SH-SY5Y (cell line): ENCODE results near the gene SHISA7.

Experiments
- GATA2 ChIP-seq: IDR thresholded peaks from 2 replicates; pipeline ENCODE4 v1.6.1; 2011; ENCODE audit warnings: mild to moderate bottlenecking, low read depth, low read length
- GATA3 ChIP-seq: IDR thresholded peaks from 2 replicates; pipeline ENCODE4 v1.6.1; 2011; ENCODE audit warnings: low read depth, mild to moderate bottlenecking, low read length, moderate library complexity

SHISA7 gene

GRCh38 chr19:55387736-55388497 is 55.2 kb downstream of the SHISA7 start:
- TF ChIP-seq GATA2: no peak
- TF ChIP-seq GATA3: no peak

- TF ChIP-seq GATA2 (no peak), GATA3 (no peak)
Observed at GRCh38 chr19:55386493-55386971, 56.6 kb downstream of the SHISA7 start.

- TF ChIP-seq GATA2 (no peak), GATA3 (no peak)
Observed at GRCh38 chr19:55385724-55386492, 57.2 kb downstream of the SHISA7 start, which contains the start of gene RPL28. RPL28 (plus strand) TSS chr19:55385932; CDS start chr19:55386358, 426 bp downstream.

- TF ChIP-seq GATA2: no peak
- TF ChIP-seq GATA3: no peak
Observed at GRCh38 chr19:55384920-55385723, 58.0 kb downstream of the SHISA7 start.

- no peak for TF ChIP-seq GATA2
Observed at GRCh38 chr19:55384131-55384919, 58.8 kb downstream of the SHISA7 start, which contains the start of gene TMEM238. TMEM238 (minus strand) TSS chr19:55384292; CDS start chr19:55384259, 33 bp downstream.

GRCh38 chr19:55383279-55384130 is 59.6 kb downstream of the SHISA7 start:
- TF ChIP-seq GATA2 (no peak), GATA3 (no peak)

GRCh38 chr19:55382522-55383054 is 60.5 kb downstream of the SHISA7 start:
- TF ChIP-seq GATA3 (no peak), GATA2 (no peak)

- TF ChIP-seq GATA3 (no peak), GATA2 (no peak)
Observed at GRCh38 chr19:55382013-55382412, 61.1 kb downstream of the SHISA7 start.

- no peak for TF ChIP-seq GATA2
- no peak for TF ChIP-seq GATA3
Observed at GRCh38 chr19:55379174-55379573, 63.9 kb downstream of the SHISA7 start.
